ENCODE results near the gene TAOK3. TPM values are rescaled to one million over a fixed set of nuclear protein-coding genes. Genes with fewer than 3 reads are reported as not detected.

The TAOK3 gene
- total RNA-seq, 3 donors from 2014 or later (not counting 1 experiment from before 2014, with no cell fraction given): 155 to 166 (median 157) TPM

DNA sequence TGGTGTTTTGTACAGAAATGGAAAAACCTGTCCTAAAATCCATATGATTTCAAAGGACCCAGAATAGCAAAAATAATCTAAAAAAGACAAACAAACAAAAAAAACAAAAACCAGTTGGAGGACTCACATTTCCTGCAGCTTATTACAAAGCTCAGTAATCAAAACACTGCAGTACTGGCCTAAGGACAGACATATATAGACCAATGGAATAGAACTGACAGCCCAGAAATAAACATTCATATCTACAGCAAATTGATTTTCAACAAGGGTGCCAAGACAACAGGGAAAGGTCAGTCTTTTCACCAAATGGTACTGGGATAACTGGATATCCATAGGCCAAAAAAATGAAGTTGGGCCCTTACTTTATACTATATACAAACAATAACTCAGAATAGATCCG is 55.0 kb downstream of the TAOK3 start:
- WGBS (ENCODE audit: insufficient coverage): no CpG with 5 or more reads among the region's 1 CpG
- Mint-ChIP-seq H3K4me1 (peaks cover 58 to 69% of the 10 kb centered on the region in 2 donors), H3K27ac (peak overlapping the region in 1 of 2 donors; percentile 14), H3K36me3 (no peaks in the 10 kb centered on the region), H3K9me3 (no peaks in the 10 kb centered on the region), H3K4me3 (no peak overlapping the region), H3K27me3 (ENCODE audit: low read depth in 2 of 2) (no peaks in the 10 kb centered on the region)
- DNase-seq: no peak
- Histone ChIP-seq H3K4me1 (ENCODE audit: control insufficient read depth, insufficient read depth, low read length) (peaks cover 4% of the 10 kb centered on the region), H3K27ac (ENCODE audit: low read length) (no peak overlapping the region), H3K27me3 (ENCODE audit: control insufficient read depth, insufficient read depth, low read length) (no peaks in the 10 kb centered on the region), H3K9me3 (ENCODE audit: control insufficient read depth, insufficient read depth, low read length) (no peaks in the 10 kb centered on the region), H3K36me3 (ENCODE audit: control insufficient read depth, insufficient read depth, low read length) (peaks cover 4% of the 10 kb centered on the region), H3K4me3 (ENCODE audit: low read length) (no peak overlapping the region)
- ATAC-seq: no peak
- intact Hi-C loops (cut with micrococcal nuclease): no loop called here
- TF ChIP-seq, protein P1, sequence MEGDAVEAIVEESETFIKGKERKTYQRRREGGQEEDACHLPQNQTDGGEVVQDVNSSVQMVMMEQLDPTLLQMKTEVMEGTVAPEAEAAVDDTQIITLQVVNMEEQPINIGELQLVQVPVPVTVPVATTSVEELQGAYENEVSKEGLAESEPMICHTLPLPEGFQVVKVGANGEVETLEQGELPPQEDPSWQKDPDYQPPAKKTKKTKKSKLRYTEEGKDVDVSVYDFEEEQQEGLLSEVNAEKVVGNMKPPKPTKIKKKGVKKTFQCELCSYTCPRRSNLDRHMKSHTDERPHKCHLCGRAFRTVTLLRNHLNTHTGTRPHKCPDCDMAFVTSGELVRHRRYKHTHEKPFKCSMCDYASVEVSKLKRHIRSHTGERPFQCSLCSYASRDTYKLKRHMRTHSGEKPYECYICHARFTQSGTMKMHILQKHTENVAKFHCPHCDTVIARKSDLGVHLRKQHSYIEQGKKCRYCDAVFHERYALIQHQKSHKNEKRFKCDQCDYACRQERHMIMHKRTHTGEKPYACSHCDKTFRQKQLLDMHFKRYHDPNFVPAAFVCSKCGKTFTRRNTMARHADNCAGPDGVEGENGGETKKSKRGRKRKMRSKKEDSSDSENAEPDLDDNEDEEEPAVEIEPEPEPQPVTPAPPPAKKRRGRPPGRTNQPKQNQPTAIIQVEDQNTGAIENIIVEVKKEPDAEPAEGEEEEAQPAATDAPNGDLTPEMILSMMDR (IDR thresholded peaks at IDR 0.05): no peak

DNA sequence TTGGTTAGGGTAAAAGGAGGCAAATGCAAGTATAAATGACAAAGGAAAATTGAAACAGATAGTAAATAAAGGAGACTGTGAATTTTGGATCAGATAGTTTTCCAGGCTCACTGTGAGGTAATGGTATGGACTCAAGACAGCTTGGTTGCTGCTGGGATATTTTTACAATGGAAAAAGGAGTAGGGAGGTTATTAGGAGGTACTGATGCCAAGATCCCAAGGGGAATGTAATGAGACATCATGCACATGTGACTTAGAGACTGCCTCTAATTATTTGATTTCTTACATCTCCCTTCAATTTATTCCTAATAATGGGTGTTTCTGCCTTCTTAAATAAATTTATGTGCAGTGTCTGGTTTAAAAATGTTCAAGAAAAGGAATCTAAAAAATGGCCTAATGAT is 56.9 kb downstream of the TAOK3 start:
- H3K9me3 Mint-ChIP-seq: no peaks in the 10 kb centered on the region
- H3K4me3 Mint-ChIP-seq: peak overlapping the region; percentile 3
- Histone ChIP-seq H3K36me3 (ENCODE audit: control insufficient read depth, insufficient read depth, low read length) (peaks cover 4% of the 10 kb centered on the region), H3K4me3 (ENCODE audit: low read length) (no peak overlapping the region), H3K4me1 (ENCODE audit: control insufficient read depth, insufficient read depth, low read length) (peaks cover 4% of the 10 kb centered on the region), H3K27me3 (ENCODE audit: control insufficient read depth, insufficient read depth, low read length) (no peaks in the 10 kb centered on the region), H3K9me3 (ENCODE audit: control insufficient read depth, insufficient read depth, low read length) (no peaks in the 10 kb centered on the region), H3K27ac (ENCODE audit: low read length) (no peak overlapping the region)
- peak overlapping the region; percentile 3 to 4 for H3K27ac Mint-ChIP-seq
- H3K4me1 Mint-ChIP-seq: peaks cover 60 to 67% of the 10 kb centered on the region in 2 donors
- no peaks in the 10 kb centered on the region for H3K27me3 Mint-ChIP-seq (ENCODE audit: low read depth in 2 of 2)
- DNase-seq: no peak
- no peak for ATAC-seq
- H3K36me3 Mint-ChIP-seq: no peaks in the 10 kb centered on the region
- TF ChIP-seq, protein P1 (IDR thresholded peaks at IDR 0.05): no peak
- intact Hi-C loops (cut with micrococcal nuclease): no loop called here

DNA sequence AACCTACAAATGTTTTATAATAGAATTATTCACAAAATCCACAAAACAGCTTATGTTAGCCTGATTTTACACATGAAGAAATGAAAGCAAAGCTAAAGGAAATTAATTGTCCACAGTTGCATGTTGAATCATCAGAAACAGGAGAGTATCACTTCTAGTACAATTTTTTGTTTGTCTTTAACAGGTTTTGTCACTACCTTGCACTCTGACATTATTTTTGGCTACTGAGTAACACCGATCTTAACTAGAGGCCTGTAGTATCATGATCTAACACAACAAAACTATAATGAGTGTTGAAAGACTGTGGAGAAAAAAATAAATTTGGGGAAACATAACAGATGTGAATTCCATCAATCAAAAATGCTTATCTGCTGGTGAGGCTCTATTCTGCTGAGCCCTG is 60.1 kb downstream of the TAOK3 start:
- H3K4me3 Mint-ChIP-seq: no peak overlapping the region
- no CpG with 5 or more reads among the region's 1 CpG for WGBS (ENCODE audit: insufficient coverage)
- H3K36me3 Mint-ChIP-seq: no peaks in the 10 kb centered on the region
- no peaks in the 10 kb centered on the region for H3K27me3 Mint-ChIP-seq (ENCODE audit: low read depth in 2 of 2)
- TF ChIP-seq, protein P1 (IDR thresholded peaks at IDR 0.05): no peak
- DNase-seq (no peak), ATAC-seq (peak; percentile 32 to 61 (median 46))
- intact Hi-C loops (cut with micrococcal nuclease): no loop called here
- Histone ChIP-seq H3K27ac (ENCODE audit: low read length) (no peak overlapping the region), H3K4me1 (ENCODE audit: control insufficient read depth, insufficient read depth, low read length) (peaks cover 12% of the 10 kb centered on the region), H3K9me3 (ENCODE audit: control insufficient read depth, insufficient read depth, low read length) (no peaks in the 10 kb centered on the region), H3K4me3 (ENCODE audit: low read length) (no peak overlapping the region), H3K36me3 (ENCODE audit: control insufficient read depth, insufficient read depth, low read length) (no peaks in the 10 kb centered on the region), H3K27me3 (ENCODE audit: control insufficient read depth, insufficient read depth, low read length) (no peaks in the 10 kb centered on the region)
- H3K9me3 Mint-ChIP-seq: no peaks in the 10 kb centered on the region
- H3K27ac Mint-ChIP-seq: peak overlapping the region; percentile 50 to 77
- H3K4me1 Mint-ChIP-seq: peaks cover 57 to 66% of the 10 kb centered on the region in 2 donors

DNA sequence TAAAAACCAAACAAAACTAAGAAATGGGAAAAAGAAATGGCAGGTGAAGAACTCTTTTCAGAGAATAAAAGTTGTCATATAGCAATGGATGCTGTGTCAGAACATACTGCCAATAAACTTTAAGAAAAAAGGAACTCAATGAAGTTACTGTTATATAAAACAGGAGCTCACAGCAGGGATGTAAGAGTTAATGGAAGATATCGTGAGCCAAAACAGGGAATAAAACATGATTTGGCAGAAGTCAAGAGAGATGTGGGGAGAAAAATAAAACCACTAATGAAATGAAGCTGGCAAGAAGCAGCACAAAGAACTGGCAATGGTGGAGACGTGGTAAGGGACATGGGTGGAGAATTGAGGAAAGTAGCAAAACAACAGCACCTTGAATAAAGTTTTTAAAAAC is 61.0 kb downstream of the TAOK3 start:
- Mint-ChIP-seq H3K9me3 (no peaks in the 10 kb centered on the region), H3K27me3 (ENCODE audit: low read depth in 2 of 2) (no peaks in the 10 kb centered on the region), H3K4me3 (no peak overlapping the region), H3K36me3 (no peaks in the 10 kb centered on the region), H3K27ac (peak overlapping the region; percentile 18 to 21), H3K4me1 (peaks cover 59 to 68% of the 10 kb centered on the region in 2 donors)
- no peaks in the 10 kb centered on the region for H3K36me3 ChIP-seq (ENCODE audit: control insufficient read depth, insufficient read depth, low read length)
- H3K4me3 ChIP-seq (ENCODE audit: low read length): no peak overlapping the region
- no peaks in the 10 kb centered on the region for H3K9me3 ChIP-seq (ENCODE audit: control insufficient read depth, insufficient read depth, low read length)
- H3K4me1 ChIP-seq (ENCODE audit: control insufficient read depth, insufficient read depth, low read length): peaks cover 12% of the 10 kb centered on the region
- intact Hi-C loops (cut with micrococcal nuclease): no loop called here
- TF ChIP-seq, protein P1 (IDR thresholded peaks at IDR 0.05): no peak
- H3K27ac ChIP-seq (ENCODE audit: low read length): no peak overlapping the region
- no peak for ATAC-seq
- DNase-seq: no peak
- 55% methylated on average over 2 of the region's 2 CpGs for WGBS (ENCODE audit: insufficient coverage)
- H3K27me3 ChIP-seq (ENCODE audit: control insufficient read depth, insufficient read depth, low read length): no peaks in the 10 kb centered on the region

Data from natural killer cell (primary cell).